ENCODE data around the gene F2RL1. TPM values are rescaled to one million over a fixed set of nuclear protein-coding genes. Genes with fewer than 3 reads are reported as not detected.

F2RL1 gene
- total and polyA plus RNA-seq, 2 experiments from 2014 or later, result 15.3 to 32.1 TPM

DNA sequence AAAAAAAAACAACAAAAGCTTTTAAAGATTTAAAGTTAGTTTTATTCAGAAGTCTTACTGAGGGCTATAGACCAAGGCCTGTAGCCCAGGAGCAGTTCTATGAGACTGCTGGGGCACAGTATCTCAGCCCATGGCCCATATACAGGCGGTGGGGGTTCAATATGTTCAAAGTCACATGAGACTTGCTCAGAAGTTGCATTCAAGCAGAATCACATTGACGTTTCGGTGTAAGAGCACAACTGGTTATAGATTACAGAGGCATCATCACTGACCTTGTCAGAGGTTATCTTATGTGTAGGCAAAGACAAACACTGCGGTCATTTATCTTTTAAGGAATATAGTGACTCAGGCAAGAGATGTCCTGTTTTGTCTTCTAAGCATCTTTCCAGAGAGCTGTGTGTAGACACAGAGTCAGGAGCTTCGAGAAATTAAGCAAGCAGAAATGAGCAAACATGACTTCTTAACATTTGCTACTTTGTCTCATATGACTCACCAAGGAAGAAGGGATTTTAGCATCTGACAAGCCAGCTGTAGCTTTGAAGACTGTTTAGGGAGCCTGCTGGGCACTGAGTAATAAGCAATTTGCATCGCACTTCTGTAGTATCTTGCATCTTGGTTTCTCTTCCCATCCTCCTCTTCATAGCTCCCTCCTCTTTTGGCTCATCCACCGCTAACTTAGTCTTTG, 12.9 kb upstream of the F2RL1 start:
- Histone ChIP-seq H3K4me2 (peak overlapping the region; percentile 73), H2AFZ (no peak overlapping the region), H3F3A (replicated peaks; ENCODE audit: low read depth) (no peaks in the 10 kb centered on the region; the same call in 1 of the 2 replicates), H3K27me3 (ENCODE audit: insufficient read depth) (no peaks in the 10 kb centered on the region), H4K20me1 (replicated peaks; ENCODE audit: insufficient read depth) (no peaks in the 10 kb centered on the region), H3K27ac (ENCODE audit: low read depth) (peak overlapping the region; percentile 98), H3K79me2 (replicated peaks; ENCODE audit: insufficient read depth) (no peaks in the 10 kb centered on the region), H3K4me1 (ENCODE audit: insufficient read depth) (peaks cover 29% of the 10 kb centered on the region), H3K9me2 (ENCODE audit: insufficient read depth) (no peaks in the 10 kb centered on the region), H3K4me3 (peak overlapping the region; percentile 32), H3K36me3 (ENCODE audit: insufficient read depth) (no peaks in the 10 kb centered on the region)
- peaks cover 46% of the 10 kb centered on the region for H3K4me1 Mint-ChIP-seq
- peak overlapping the region; percentile 99 for H3K27ac Mint-ChIP-seq
- peak overlapping the region; percentile 30 for H3K4me3 Mint-ChIP-seq
- H3K9me3 Mint-ChIP-seq, result peaks cover 13% of the 10 kb centered on the region
- TF ChIP-seq POLR2AphosphoS5 (IDR thresholded peaks at IDR 0.05; ENCODE audit: low read depth) (no peak), STAT1 (IDR thresholded peaks at IDR 0.05; ENCODE audit: unreplicated experiment) (no peak)
- DNase-seq (ENCODE audit: low spot score) (peak; percentile 45), ATAC-seq (no peak)
- peaks cover 9% of the 10 kb centered on the region for H3K36me3 Mint-ChIP-seq (ENCODE audit: low read depth)
- H3K27me3 Mint-ChIP-seq (ENCODE audit: insufficient read depth, low read depth, poor library complexity), result peaks cover 29% of the 10 kb centered on the region

DNA sequence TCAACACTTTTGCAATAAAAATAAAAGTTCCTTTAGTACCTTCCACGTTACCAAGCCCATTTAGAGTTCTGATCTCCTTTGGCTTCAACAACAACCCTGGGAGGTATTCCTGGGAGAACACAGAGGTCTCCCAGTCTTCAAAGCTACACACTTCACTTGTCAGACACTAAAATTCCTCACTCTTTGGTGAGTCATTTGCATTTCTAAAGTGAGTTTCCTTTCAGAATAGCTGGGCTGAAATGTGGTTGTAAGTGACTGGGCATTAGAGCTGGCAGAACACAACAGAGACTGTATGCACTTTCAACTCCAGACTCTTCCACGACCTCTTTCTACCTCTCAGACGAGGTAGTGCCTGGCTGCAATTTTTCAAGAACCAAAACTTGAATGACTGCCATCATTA, 11.5 kb upstream of the F2RL1 start:
- H3K27me3 Mint-ChIP-seq (ENCODE audit: insufficient read depth, low read depth, poor library complexity), result peaks cover 22% of the 10 kb centered on the region
- H3K27ac Mint-ChIP-seq, result peak overlapping the region; percentile 99
- H3K4me3 Mint-ChIP-seq, result peak overlapping the region; percentile 61
- ATAC-seq (peak; percentile 70), DNase-seq (ENCODE audit: low spot score) (peak; percentile 84)
- peaks cover 20% of the 10 kb centered on the region for H3K36me3 Mint-ChIP-seq (ENCODE audit: low read depth)
- H3F3A ChIP-seq (replicated peaks; ENCODE audit: low read depth), result no peaks in the 10 kb centered on the region; the same call in 1 of the 2 replicates
- peaks cover 25% of the 10 kb centered on the region for H3K9me3 Mint-ChIP-seq
- H3K79me2 ChIP-seq (replicated peaks; ENCODE audit: insufficient read depth), result no peaks in the 10 kb centered on the region
- H3K36me3 ChIP-seq (ENCODE audit: insufficient read depth), result no peaks in the 10 kb centered on the region
- no peaks in the 10 kb centered on the region for H3K27me3 ChIP-seq (ENCODE audit: insufficient read depth)
- TF ChIP-seq, protein P1, sequence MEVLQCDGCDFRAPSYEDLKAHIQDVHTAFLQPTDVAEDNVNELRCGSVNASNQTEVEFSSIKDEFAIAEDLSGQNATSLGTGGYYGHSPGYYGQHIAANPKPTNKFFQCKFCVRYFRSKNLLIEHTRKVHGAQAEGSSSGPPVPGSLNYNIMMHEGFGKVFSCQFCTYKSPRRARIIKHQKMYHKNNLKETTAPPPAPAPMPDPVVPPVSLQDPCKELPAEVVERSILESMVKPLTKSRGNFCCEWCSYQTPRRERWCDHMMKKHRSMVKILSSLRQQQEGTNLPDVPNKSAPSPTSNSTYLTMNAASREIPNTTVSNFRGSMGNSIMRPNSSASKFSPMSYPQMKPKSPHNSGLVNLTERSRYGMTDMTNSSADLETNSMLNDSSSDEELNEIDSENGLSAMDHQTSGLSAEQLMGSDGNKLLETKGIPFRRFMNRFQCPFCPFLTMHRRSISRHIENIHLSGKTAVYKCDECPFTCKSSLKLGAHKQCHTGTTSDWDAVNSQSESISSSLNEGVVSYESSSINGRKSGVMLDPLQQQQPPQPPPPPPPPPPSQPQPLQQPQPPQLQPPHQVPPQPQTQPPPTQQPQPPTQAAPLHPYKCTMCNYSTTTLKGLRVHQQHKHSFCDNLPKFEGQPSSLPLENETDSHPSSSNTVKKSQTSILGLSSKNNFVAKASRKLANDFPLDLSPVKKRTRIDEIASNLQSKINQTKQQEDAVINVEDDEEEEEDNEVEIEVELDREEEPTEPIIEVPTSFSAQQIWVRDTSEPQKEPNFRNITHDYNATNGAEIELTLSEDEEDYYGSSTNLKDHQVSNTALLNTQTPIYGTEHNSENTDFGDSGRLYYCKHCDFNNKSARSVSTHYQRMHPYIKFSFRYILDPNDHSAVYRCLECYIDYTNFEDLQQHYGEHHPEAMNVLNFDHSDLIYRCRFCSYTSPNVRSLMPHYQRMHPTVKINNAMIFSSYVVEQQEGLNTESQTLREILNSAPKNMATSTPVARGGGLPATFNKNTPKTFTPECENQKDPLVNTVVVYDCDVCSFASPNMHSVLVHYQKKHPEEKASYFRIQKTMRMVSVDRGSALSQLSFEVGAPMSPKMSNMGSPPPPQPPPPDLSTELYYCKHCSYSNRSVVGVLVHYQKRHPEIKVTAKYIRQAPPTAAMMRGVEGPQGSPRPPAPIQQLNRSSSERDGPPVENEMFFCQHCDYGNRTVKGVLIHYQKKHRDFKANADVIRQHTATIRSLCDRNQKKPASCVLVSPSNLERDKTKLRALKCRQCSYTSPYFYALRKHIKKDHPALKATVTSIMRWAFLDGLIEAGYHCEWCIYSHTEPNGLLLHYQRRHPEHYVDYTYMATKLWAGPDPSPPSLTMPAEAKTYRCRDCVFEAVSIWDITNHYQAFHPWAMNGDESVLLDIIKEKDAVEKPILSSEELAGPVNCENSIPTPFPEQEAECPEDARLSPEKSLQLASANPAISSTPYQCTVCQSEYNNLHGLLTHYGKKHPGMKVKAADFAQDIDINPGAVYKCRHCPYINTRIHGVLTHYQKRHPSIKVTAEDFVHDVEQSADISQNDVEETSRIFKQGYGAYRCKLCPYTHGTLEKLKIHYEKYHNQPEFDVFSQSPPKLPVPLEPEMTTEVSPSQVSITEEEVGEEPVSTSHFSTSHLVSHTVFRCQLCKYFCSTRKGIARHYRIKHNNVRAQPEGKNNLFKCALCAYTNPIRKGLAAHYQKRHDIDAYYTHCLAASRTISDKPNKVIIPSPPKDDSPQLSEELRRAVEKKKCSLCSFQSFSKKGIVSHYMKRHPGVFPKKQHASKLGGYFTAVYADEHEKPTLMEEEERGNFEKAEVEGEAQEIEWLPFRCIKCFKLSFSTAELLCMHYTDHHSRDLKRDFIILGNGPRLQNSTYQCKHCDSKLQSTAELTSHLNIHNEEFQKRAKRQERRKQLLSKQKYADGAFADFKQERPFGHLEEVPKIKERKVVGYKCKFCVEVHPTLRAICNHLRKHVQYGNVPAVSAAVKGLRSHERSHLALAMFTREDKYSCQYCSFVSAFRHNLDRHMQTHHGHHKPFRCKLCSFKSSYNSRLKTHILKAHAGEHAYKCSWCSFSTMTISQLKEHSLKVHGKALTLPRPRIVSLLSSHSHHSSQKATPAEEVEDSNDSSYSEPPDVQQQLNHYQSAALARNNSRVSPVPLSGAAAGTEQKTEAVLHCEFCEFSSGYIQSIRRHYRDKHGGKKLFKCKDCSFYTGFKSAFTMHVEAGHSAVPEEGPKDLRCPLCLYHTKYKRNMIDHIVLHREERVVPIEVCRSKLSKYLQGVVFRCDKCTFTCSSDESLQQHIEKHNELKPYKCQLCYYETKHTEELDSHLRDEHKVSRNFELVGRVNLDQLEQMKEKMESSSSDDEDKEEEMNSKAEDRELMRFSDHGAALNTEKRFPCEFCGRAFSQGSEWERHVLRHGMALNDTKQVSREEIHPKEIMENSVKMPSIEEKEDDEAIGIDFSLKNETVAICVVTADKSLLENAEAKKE (CRISPR knock-in tag; IDR thresholded peaks at IDR 0.05), result peak; percentile 82; the same call in 1 of the 2 replicates
- no peak for TF ChIP-seq EZH2phosphoT487 (IDR thresholded peaks at IDR 0.05; ENCODE audit: unreplicated experiment)
- TF ChIP-seq ZNF114 (CRISPR knock-in tag; IDR thresholded peaks at IDR 0.05), result no peak
- peak; percentile 56; the same call in 1 of the 2 replicates for TF ChIP-seq CREB1 (CRISPR knock-in tag; IDR thresholded peaks at IDR 0.05; ENCODE audit: low read depth)
- 0 out of 2 replicates have a peak, but pooled peaks have one; percentile 37 for TF ChIP-seq NANOG (IDR thresholded peaks at IDR 0.05; ENCODE audit: borderline replicate concordance)
- TF ChIP-seq, protein P2, sequence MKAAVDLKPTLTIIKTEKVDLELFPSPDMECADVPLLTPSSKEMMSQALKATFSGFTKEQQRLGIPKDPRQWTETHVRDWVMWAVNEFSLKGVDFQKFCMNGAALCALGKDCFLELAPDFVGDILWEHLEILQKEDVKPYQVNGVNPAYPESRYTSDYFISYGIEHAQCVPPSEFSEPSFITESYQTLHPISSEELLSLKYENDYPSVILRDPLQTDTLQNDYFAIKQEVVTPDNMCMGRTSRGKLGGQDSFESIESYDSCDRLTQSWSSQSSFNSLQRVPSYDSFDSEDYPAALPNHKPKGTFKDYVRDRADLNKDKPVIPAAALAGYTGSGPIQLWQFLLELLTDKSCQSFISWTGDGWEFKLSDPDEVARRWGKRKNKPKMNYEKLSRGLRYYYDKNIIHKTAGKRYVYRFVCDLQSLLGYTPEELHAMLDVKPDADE (IDR thresholded peaks at IDR 0.05), result no peak
- no peak for TF ChIP-seq EZH2 (IDR thresholded peaks at IDR 0.05; ENCODE audit: low read depth, unreplicated experiment)
- TF ChIP-seq, protein P3, sequence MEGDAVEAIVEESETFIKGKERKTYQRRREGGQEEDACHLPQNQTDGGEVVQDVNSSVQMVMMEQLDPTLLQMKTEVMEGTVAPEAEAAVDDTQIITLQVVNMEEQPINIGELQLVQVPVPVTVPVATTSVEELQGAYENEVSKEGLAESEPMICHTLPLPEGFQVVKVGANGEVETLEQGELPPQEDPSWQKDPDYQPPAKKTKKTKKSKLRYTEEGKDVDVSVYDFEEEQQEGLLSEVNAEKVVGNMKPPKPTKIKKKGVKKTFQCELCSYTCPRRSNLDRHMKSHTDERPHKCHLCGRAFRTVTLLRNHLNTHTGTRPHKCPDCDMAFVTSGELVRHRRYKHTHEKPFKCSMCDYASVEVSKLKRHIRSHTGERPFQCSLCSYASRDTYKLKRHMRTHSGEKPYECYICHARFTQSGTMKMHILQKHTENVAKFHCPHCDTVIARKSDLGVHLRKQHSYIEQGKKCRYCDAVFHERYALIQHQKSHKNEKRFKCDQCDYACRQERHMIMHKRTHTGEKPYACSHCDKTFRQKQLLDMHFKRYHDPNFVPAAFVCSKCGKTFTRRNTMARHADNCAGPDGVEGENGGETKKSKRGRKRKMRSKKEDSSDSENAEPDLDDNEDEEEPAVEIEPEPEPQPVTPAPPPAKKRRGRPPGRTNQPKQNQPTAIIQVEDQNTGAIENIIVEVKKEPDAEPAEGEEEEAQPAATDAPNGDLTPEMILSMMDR (conservative IDR thresholded peaks at IDR 0.05; ENCODE audit: low read depth in 2 of 2), result no peak
- TF ChIP-seq STAT1 (IDR thresholded peaks at IDR 0.05; ENCODE audit: unreplicated experiment), result no peak
- no peak for TF ChIP-seq JUNB (IDR thresholded peaks at IDR 0.05; ENCODE audit: unreplicated experiment)
- no peak for TF ChIP-seq POLR2AphosphoS5 (IDR thresholded peaks at IDR 0.05; ENCODE audit: low read depth)
- TF ChIP-seq ZNF331 (CRISPR knock-in tag; IDR thresholded peaks at IDR 0.05; ENCODE audit: low read depth), result no peak
- H3K4me1 ChIP-seq (ENCODE audit: insufficient read depth), result peaks cover 29% of the 10 kb centered on the region
- peak overlapping the region; percentile 98 for H3K27ac ChIP-seq (ENCODE audit: low read depth)
- no peak overlapping the region for H2AFZ ChIP-seq
- H3K4me1 Mint-ChIP-seq, result peaks cover 39% of the 10 kb centered on the region
- H4K20me1 ChIP-seq (replicated peaks; ENCODE audit: insufficient read depth), result no peaks in the 10 kb centered on the region
- H3K9me2 ChIP-seq (ENCODE audit: insufficient read depth), result no peaks in the 10 kb centered on the region
- peak overlapping the region; percentile 44 for H3K4me3 ChIP-seq
- H3K4me2 ChIP-seq, result peak overlapping the region; percentile 69
